T-cell (primary cell): Measurements from ENCODE around the gene MBD3L2. TPM values are rescaled to one million over a fixed set of nuclear protein-coding genes. Genes with fewer than 3 reads are reported as not detected.
"Not testable (repeated sequence)": the region's sequence is repeated elsewhere in the genome, so short reads cannot be mapped to it uniquely, and the experiment has no call there.

Experiments used
- ATAC-seq, 4 experiments: fragments of 200-7000 bp in 3 of 4; fragments of 150-1000 bp in 1 of 4; cut with Tn5 transposase; replicated peaks in 1 of 4; 1 replicate in 3 of 4; 2 replicates in 1 of 4; pipeline ENCODE4 v1.10.0; 2021; ENCODE audit warnings: moderate library complexity in 3 of 4, mild to moderate bottlenecking in 2 of 4, moderate number of reproducible peaks in 1 of 4
- CTCF ChIA-PET, 2 donors: fragments of 300-600 bp; sonication (Branson Sonifier 250); formaldehyde crosslinking; loops; one replicate each; lab custom pipeline; 2022; ENCODE audit warnings: antibody characterized with exemption in 2 of 2; lab: Charles Lee
- POLR2A ChIA-PET, 2 donors: fragments of 300-600 bp; sonication (Branson Sonifier 250); formaldehyde crosslinking; loops; one replicate each; lab custom pipeline; 2022; ENCODE audit warnings: antibody characterized with exemption in 2 of 2; lab: Charles Lee
- DNase-seq, 35 experiments: peaks; one replicate each; pipeline versions ENCODE4 v3.0.0 to v3.0.0-alpha.2; 2013 to 2023
- H3K27ac ChIP-seq: one replicate; pipeline ENCODE4 v1.5.1; 2013; ENCODE audit warnings: low read length
- H3K27me3 ChIP-seq, 2 experiments: replicated peaks in 1 of 2; 1 replicate in 1 of 2; 2 replicates in 1 of 2; pipeline versions ENCODE4 v1.6.1 to v1.7.0; 2013; ENCODE audit warnings: low read length in 1 of 2, mixed read lengths in 1 of 2; ENCODE audit not compliant: control insufficient read depth in 2 of 2, insufficient read depth in 2 of 2; ENCODE audit errors: extremely low read depth in 1 of 2
- H3K36me3 ChIP-seq, 2 donors: 1 replicate in 1 of 2; 2 replicates in 1 of 2; pipeline versions ENCODE4 v1.6.1 to v1.7.0; 2013; ENCODE audit warnings: low read length in 1 of 2; ENCODE audit not compliant: control insufficient read depth in 2 of 2, insufficient read depth in 1 of 2; ENCODE audit errors: extremely low read depth in 1 of 2
- H3K4me1 ChIP-seq, 2 experiments: 1 replicate in 1 of 2; 2 replicates in 1 of 2; pipeline versions ENCODE4 v1.6.1 to v1.7.0; 2013; ENCODE audit warnings: low read length in 2 of 2, mixed read lengths in 1 of 2; ENCODE audit not compliant: insufficient read depth in 2 of 2, control insufficient read depth in 1 of 2; ENCODE audit errors: extremely low read depth in 1 of 2
- H3K4me3 ChIP-seq, 2 donors: 1 replicate in 1 of 2; 2 replicates in 1 of 2; pipeline versions ENCODE4 v1.5.1 to v1.7.0; 2013; ENCODE audit warnings: mild to moderate bottlenecking in 2 of 2, low read length in 1 of 2, moderate library complexity in 1 of 2; ENCODE audit not compliant: control insufficient read depth in 1 of 2; ENCODE audit errors: extremely low read depth in 1 of 2
- H3K9me3 ChIP-seq: 2 replicates; pipeline ENCODE4 v1.7.0; 2013
- H3K27ac Mint-ChIP-seq, 2 donors: one replicate each; pipeline ENCODE4 v1.8.0; 2020 to 2021; ENCODE audit warnings: mild to moderate bottlenecking in 2 of 2, mixed read lengths in 2 of 2
- H3K27me3 Mint-ChIP-seq, 2 donors: one replicate each; pipeline ENCODE4 v1.8.0; 2021 to 2022; ENCODE audit warnings: mixed read lengths in 2 of 2
- H3K36me3 Mint-ChIP-seq: one replicate; pipeline ENCODE4 v1.8.0; 2021; ENCODE audit warnings: mixed read lengths
- H3K4me1 Mint-ChIP-seq, 3 donors: one replicate each; pipeline ENCODE4 v1.8.0; 2020 to 2022; ENCODE audit warnings: mixed read lengths in 3 of 3, mild to moderate bottlenecking in 1 of 3
- H3K4me3 Mint-ChIP-seq, 3 donors: one replicate each; pipeline ENCODE4 v1.8.0; 2020 to 2022; ENCODE audit warnings: mild to moderate bottlenecking in 3 of 3, mixed read lengths in 3 of 3, moderate library complexity in 3 of 3
- H3K9me3 Mint-ChIP-seq, 3 donors: one replicate each; pipeline ENCODE4 v1.8.0; 2020 to 2022; ENCODE audit warnings: mixed read lengths in 3 of 3
- WGBS: methylation state at CpG from one replicate; pipeline ENCODE4 v1.1.5; 2013; ENCODE audit warnings: missing lambda C conversion rate; ENCODE audit not compliant: insufficient coverage; 5-methylcytosine and 5-hydroxymethylcytosine counted together
- total RNA-seq, 35 experiments: library from RNA in 6 of 35; stranded (reverse) in 6 of 35; fragments of 120-200 nt in 1 of 35; gene quantifications; one replicate each; pipeline versions ENCODE4 v1.2.1 to v1.2.4 and lab custom pipeline; 2013 to 2026

The MBD3L2 gene
- total RNA-seq: not detected
- total RNA-seq (2013): not detected
- 0 reads per million in 29 experiments for total RNA-seq (lab: John Stamatoyannopoulos, UW)

- POLR2A ChIA-PET, H3K9me3 Mint-ChIP-seq, ATAC-seq, H3K36me3 Mint-ChIP-seq, H3K27me3 Mint-ChIP-seq, H3K27ac Mint-ChIP-seq, H3K4me3 Mint-ChIP-seq, DNase-seq, H3K4me1 Mint-ChIP-seq, H3K9me3 ChIP-seq, H3K4me1 ChIP-seq, CTCF ChIA-PET, H3K27me3 ChIP-seq, H3K4me3 ChIP-seq, H3K36me3 ChIP-seq, H3K27ac ChIP-seq: not testable (repeated sequence)
- WGBS: no CpG with 5 or more reads among the region's 7 CpGs
Observed at GRCh38 chr19:7049021-7049420, at the start of gene MBD3L2. Gene MBD3L2 (plus strand): TSS chr19:7049321. CDS start chr19:7049374, 53 bp downstream.

GRCh38 chr19:6999933-7000332 is 49.2 kb upstream of the MBD3L2 start:
- no peak overlapping the region for H3K27ac Mint-ChIP-seq

GRCh38 chr19:7000333-7000732 is 48.8 kb upstream of the MBD3L2 start:
- Histone ChIP-seq H3K9me3 (no peaks in the 10 kb centered on the region), H3K36me3 (no peaks in the 10 kb centered on the region), H3K27me3 (no peaks in the 10 kb centered on the region), H3K27ac (no peak overlapping the region), H3K4me1 (peaks cover 2 to 13% of the 10 kb centered on the region in 2 experiments), H3K4me3 (no peak overlapping the region)
- ATAC-seq (no peak), DNase-seq (no peak)
- peaks cover 3% of the 10 kb centered on the region for H3K36me3 Mint-ChIP-seq
- H3K9me3 Mint-ChIP-seq: peaks cover 2 to 3% (median 2%) of the 10 kb centered on the region in 3 donors
- H3K27me3 Mint-ChIP-seq: no peaks in the 10 kb centered on the region
- H3K4me1 Mint-ChIP-seq: peaks cover 28 to 34% (median 30%) of the 10 kb centered on the region in 3 donors
- no peak overlapping the region for H3K4me3 Mint-ChIP-seq
- CTCF ChIA-PET: no interaction called here
- no peak overlapping the region for H3K27ac Mint-ChIP-seq
- POLR2A ChIA-PET: no interaction called here
- WGBS: 75% methylated on average over 2 of the region's 3 CpGs

More at GRCh38 chr19:6999933-7000332, 49.2 kb upstream of the MBD3L2 start:
- no peak overlapping the region for H3K27ac ChIP-seq
- peaks cover 2 to 13% of the 10 kb centered on the region in 2 experiments for H3K4me1 ChIP-seq
- no peaks in the 10 kb centered on the region for H3K36me3 ChIP-seq
- H3K27me3 Mint-ChIP-seq: no peaks in the 10 kb centered on the region
- no peak overlapping the region for H3K4me3 Mint-ChIP-seq
- H3K27me3 ChIP-seq: no peaks in the 10 kb centered on the region
- H3K9me3 ChIP-seq: no peaks in the 10 kb centered on the region
- H3K36me3 Mint-ChIP-seq: peaks cover 7% of the 10 kb centered on the region
- no peak overlapping the region for H3K4me3 ChIP-seq
- peaks cover 6 to 7% (median 6%) of the 10 kb centered on the region in 3 donors for H3K9me3 Mint-ChIP-seq
- ChIA-PET CTCF (no interaction called here), POLR2A (no interaction called here)
- H3K4me1 Mint-ChIP-seq: peaks cover 28 to 38% (median 34%) of the 10 kb centered on the region in 3 donors
- WGBS: 96% methylated on average over 7 of the region's 7 CpGs
- ATAC-seq (no peak), DNase-seq (no peak)

- no peak overlapping the region for H3K27ac Mint-ChIP-seq
- H3K36me3 Mint-ChIP-seq: no peaks in the 10 kb centered on the region
- POLR2A ChIA-PET: interaction anchor here in 1 of 2 donors (0.6 kb wide), 1 partner anchor 98 kb away, joined by 3 read pairs; no protein-coding TSS in a partner anchor
- no peaks in the 10 kb centered on the region for H3K36me3 ChIP-seq
- CTCF ChIA-PET: no interaction called here
- DNase-seq (no peak), ATAC-seq (no peak)
- H3K9me3 Mint-ChIP-seq: no peaks in the 10 kb centered on the region
- H3K9me3 ChIP-seq: no peaks in the 10 kb centered on the region
- 86% methylated on average over 1 of the region's 1 CpG for WGBS
- H3K27ac ChIP-seq: no peak overlapping the region
- no peak overlapping the region for H3K4me3 Mint-ChIP-seq
- no peaks in the 10 kb centered on the region for H3K27me3 Mint-ChIP-seq
- peaks cover 2 to 13% of the 10 kb centered on the region in 2 experiments for H3K4me1 ChIP-seq
- H3K4me3 ChIP-seq: no peak overlapping the region
- H3K4me1 Mint-ChIP-seq: peaks cover 27 to 32% (median 28%) of the 10 kb centered on the region in 3 donors
- H3K27me3 ChIP-seq: no peaks in the 10 kb centered on the region
Observed at GRCh38 chr19:7000816-7001215, 48.3 kb upstream of the MBD3L2 start.

- ATAC-seq (peak in 1 of 4 experiments; percentile 61), DNase-seq (peak in 3 of 35 experiments; percentile 7 to 64 (median 21))
- WGBS: 89% methylated on average over 3 of the region's 18 CpGs
- H3K4me1 ChIP-seq: peaks cover 15 to 18% of the 10 kb centered on the region in 2 experiments
- no peak overlapping the region for H3K27ac ChIP-seq
- no peaks in the 10 kb centered on the region for H3K9me3 Mint-ChIP-seq
- ChIA-PET POLR2A (interaction anchor here in 1 of 2 donors (0.7 kb wide), 1 partner anchor 164 kb away, joined by 6 read pairs; no protein-coding TSS in a partner anchor), CTCF (interaction anchor here (0.5 to 1.1 kb wide), 8 partner anchors 51 to 844 kb away, joined by 3 to 9 read pairs (median 4); no protein-coding TSS in a partner anchor)
- H3K4me3 ChIP-seq: no peak overlapping the region
- H3K36me3 ChIP-seq: no peaks in the 10 kb centered on the region
- H3K36me3 Mint-ChIP-seq: peaks cover 3% of the 10 kb centered on the region
- no peak overlapping the region for H3K27ac Mint-ChIP-seq
- no peaks in the 10 kb centered on the region for H3K9me3 ChIP-seq
- no peaks in the 10 kb centered on the region for H3K27me3 ChIP-seq
- H3K27me3 Mint-ChIP-seq: no peaks in the 10 kb centered on the region
- peak overlapping the region in 1 of 3 donors; percentile 32 for H3K4me3 Mint-ChIP-seq
- peaks cover 32 to 46% (median 42%) of the 10 kb centered on the region in 3 donors for H3K4me1 Mint-ChIP-seq
Observed at GRCh38 chr19:7004313-7004931, 44.7 kb upstream of the MBD3L2 start.

GRCh38 chr19:7006135-7006704 is 42.9 kb upstream of the MBD3L2 start:
- H3K27ac Mint-ChIP-seq: peak overlapping the region; percentile 40 to 41
- 90% methylated on average over 9 of the region's 11 CpGs for WGBS
- no peak for ATAC-seq

More at GRCh38 chr19:7006135-7006704, 42.9 kb upstream of the MBD3L2 start:
- ChIA-PET POLR2A (interaction anchor here in 1 of 2 donors (0.6 kb wide), 1 partner anchor 148 kb away, joined by 5 read pairs; no protein-coding TSS in a partner anchor), CTCF (no interaction called here)
- H3K4me1 Mint-ChIP-seq: peaks cover 38 to 48% (median 44%) of the 10 kb centered on the region in 3 donors
- Histone ChIP-seq H3K36me3 (no peaks in the 10 kb centered on the region), H3K9me3 (no peaks in the 10 kb centered on the region), H3K4me1 (peaks cover 14 to 24% of the 10 kb centered on the region in 2 experiments), H3K27ac (no peak overlapping the region), H3K4me3 (no peak overlapping the region), H3K27me3 (no peaks in the 10 kb centered on the region)
- no peaks in the 10 kb centered on the region for H3K27me3 Mint-ChIP-seq
- no peak overlapping the region for H3K4me3 Mint-ChIP-seq
- peaks cover 3% of the 10 kb centered on the region for H3K36me3 Mint-ChIP-seq
- DNase-seq: no peak
- no peaks in the 10 kb centered on the region for H3K9me3 Mint-ChIP-seq
